ENCODE results near the gene BAHD1. TPM values are rescaled to one million over a fixed set of nuclear protein-coding genes. Genes with fewer than 3 reads are reported as not detected.

Gene BAHD1
- total RNA-seq, 2 experiments from 2014 or later = 24.1 to 25.6 TPM

GRCh38 chr15:40508216-40508615 lies 67.5 kb downstream of the BAHD1 start:
- peaks cover 26% of the 10 kb centered on the region for H3K4me1 Mint-ChIP-seq
- no peak for ATAC-seq
- no peaks in the 10 kb centered on the region for H3K9me3 Mint-ChIP-seq (ENCODE audit: low read depth)
- no peak for DNase-seq
- CTCF ChIA-PET = interaction anchor here (1.0 to 3.2 kb wide), 6 partner anchors 8 to 280 kb away, joined by 3 to 17 read pairs (median 4); partner anchors contain the start of gene BAHD1
- H3K27ac Mint-ChIP-seq = no peak overlapping the region
- no peak overlapping the region for H3K4me3 Mint-ChIP-seq
- H3K36me3 Mint-ChIP-seq = no peaks in the 10 kb centered on the region
- H3K27me3 Mint-ChIP-seq = peaks cover 75% of the 10 kb centered on the region

GRCh38 chr15:40510201-40510600 lies 69.4 kb downstream of the BAHD1 start:
- Mint-ChIP-seq H3K4me3 (no peak overlapping the region), H3K27ac (no peak overlapping the region), H3K36me3 (no peaks in the 10 kb centered on the region), H3K4me1 (peaks cover 26% of the 10 kb centered on the region), H3K27me3 (peaks cover 76% of the 10 kb centered on the region), H3K9me3 (ENCODE audit: low read depth) (no peaks in the 10 kb centered on the region)
- ATAC-seq (no peak), DNase-seq (no peak)
- CTCF ChIA-PET = interaction anchor here (0.8 kb wide), 1 partner anchor 10 kb away, joined by 3 read pairs; no protein-coding TSS in a partner anchor

GRCh38 chr15:40511093-40511471 lies 70.3 kb downstream of the BAHD1 start:
- CTCF ChIA-PET = no interaction called here
- H3K27me3 Mint-ChIP-seq = peaks cover 75% of the 10 kb centered on the region
- H3K9me3 Mint-ChIP-seq (ENCODE audit: low read depth) = no peaks in the 10 kb centered on the region
- ATAC-seq (peak; percentile 40), DNase-seq (peak; percentile 54)
- H3K36me3 Mint-ChIP-seq = no peaks in the 10 kb centered on the region
- H3K4me1 Mint-ChIP-seq = peaks cover 26% of the 10 kb centered on the region
- H3K27ac Mint-ChIP-seq = no peak overlapping the region
- peak overlapping the region; percentile 62 for H3K4me3 Mint-ChIP-seq

GRCh38 chr15:40511472-40512133 lies 70.8 kb downstream of the BAHD1 start:
- DNase-seq = no peak
- H3K4me1 Mint-ChIP-seq = peaks cover 25% of the 10 kb centered on the region
- H3K9me3 Mint-ChIP-seq (ENCODE audit: low read depth) = no peaks in the 10 kb centered on the region
- H3K27ac Mint-ChIP-seq = no peak overlapping the region
- H3K36me3 Mint-ChIP-seq = no peaks in the 10 kb centered on the region
- H3K4me3 Mint-ChIP-seq = peak overlapping the region; percentile 62
- CTCF ChIA-PET = no interaction called here
- ATAC-seq = peak; percentile 67
- peaks cover 74% of the 10 kb centered on the region for H3K27me3 Mint-ChIP-seq

- Mint-ChIP-seq H3K36me3 (no peaks in the 10 kb centered on the region), H3K4me1 (peaks cover 17% of the 10 kb centered on the region), H3K4me3 (peak overlapping the region; percentile 19), H3K9me3 (ENCODE audit: low read depth) (no peaks in the 10 kb centered on the region), H3K27me3 (peaks cover 67% of the 10 kb centered on the region), H3K27ac (no peak overlapping the region)
- ATAC-seq (no peak), DNase-seq (no peak)
- CTCF ChIA-PET = interaction anchor here (0.6 kb wide), 1 partner anchor 70 kb away, joined by 3 read pairs; no protein-coding TSS in a partner anchor
These were observed 71.7 kb downstream of the BAHD1 start for GRCh38 chr15:40512440-40512839.

GRCh38 chr15:40513609-40514008 lies 72.9 kb downstream of the BAHD1 start:
- Mint-ChIP-seq H3K4me1 (peaks cover 15% of the 10 kb centered on the region), H3K36me3 (no peaks in the 10 kb centered on the region), H3K27ac (no peak overlapping the region), H3K27me3 (peaks cover 57% of the 10 kb centered on the region), H3K9me3 (ENCODE audit: low read depth) (no peaks in the 10 kb centered on the region), H3K4me3 (no peak overlapping the region)
- ATAC-seq = no peak
- peak; percentile 34 for DNase-seq
- CTCF ChIA-PET = no interaction called here

GRCh38 chr15:40516322-40516721 lies 75.6 kb downstream of the BAHD1 start:
- no peak for ATAC-seq
- H3K4me1 Mint-ChIP-seq = peaks cover 14% of the 10 kb centered on the region
- DNase-seq = peak; percentile 2
- H3K27me3 Mint-ChIP-seq = peaks cover 37% of the 10 kb centered on the region
- H3K4me3 Mint-ChIP-seq = no peak overlapping the region
- CTCF ChIA-PET = interaction anchor here (0.7 to 1.5 kb wide), 2 partner anchors 44 to 108 kb away, joined by 3 read pairs; no protein-coding TSS in a partner anchor
- no peak overlapping the region for H3K27ac Mint-ChIP-seq
- no peaks in the 10 kb centered on the region for H3K36me3 Mint-ChIP-seq
- H3K9me3 Mint-ChIP-seq (ENCODE audit: low read depth) = no peaks in the 10 kb centered on the region

Other genes starting within 250 kb of the BAHD1 start
- gene PAK6, start 201.9 kb upstream of the BAHD1 start, total RNA-seq = 1 to 10 TPM; 1.0 to 1.7 TPM
- gene ANKRD63, start 157.9 kb upstream of the BAHD1 start, total RNA-seq = not detected
- gene PLCB2, start 133.0 kb upstream of the BAHD1 start, total RNA-seq = 100 to 1,000 TPM; 104 to 120 TPM
- 10 to 100 TPM in 1 of 2 experiments, 1 to 10 TPM in 1; 4.9 to 10.2 TPM for gene INAFM2, start 117.3 kb upstream of the BAHD1 start, total RNA-seq
- gene CCDC9B, start 100.0 kb upstream of the BAHD1 start, total RNA-seq = 1 to 10 TPM in 1 of 2 experiments, under 1 TPM in 1; 0.45 to 1.5 TPM
- gene PHGR1, start 89.9 kb upstream of the BAHD1 start, total RNA-seq = not detected
- gene DISP2, start 82.7 kb upstream of the BAHD1 start, total RNA-seq = under 1 TPM; 0.23 to 0.37 TPM
- gene KNSTRN, start 58.2 kb upstream of the BAHD1 start, total RNA-seq = 10 to 100 TPM; 77.1 to 82.0 TPM
- 10 to 100 TPM; 70.3 to 87.2 TPM for gene IVD, start 35.2 kb upstream of the BAHD1 start, total RNA-seq
- 10 to 100 TPM; 12.3 to 12.6 TPM for gene CHST14, start 30.0 kb downstream of the BAHD1 start, total RNA-seq
- gene CCDC32, start 124.1 kb downstream of the BAHD1 start, total RNA-seq = 10 to 100 TPM; 24.4 to 27.8 TPM
- gene RPUSD2, start 128.3 kb downstream of the BAHD1 start, total RNA-seq = 10 to 100 TPM; 17.6 to 17.7 TPM
- 10 to 100 TPM; 52.1 to 75.0 TPM for gene KNL1, start 153.3 kb downstream of the BAHD1 start, total RNA-seq